Mammary epithelial cell (primary cell): ENCODE data around the gene SRPK3.

Source experiments
- CTCF ChIP-seq, 2 donors: IDR thresholded peaks in 1 of 2; conservative IDR thresholded peaks in 1 of 2; 2 replicates each; pipeline ENCODE4 v1.5.1; 2011 to 2012; ENCODE audit warnings: inconsistent platforms in 2 of 2, low read length in 2 of 2, mild to moderate bottlenecking in 2 of 2, control low read depth in 1 of 2, low read depth in 1 of 2; ENCODE audit not compliant: insufficient read depth in 1 of 2; ENCODE audit errors: extremely low read depth in 1 of 2
- EZH2 ChIP-seq: IDR thresholded peaks from 2 replicates; pipeline ENCODE4 v1.6.1; 2012; ENCODE audit warnings: low read length, inconsistent platforms, borderline replicate concordance

GRCh38 chrX:153827903-153828302, 47.1 kb downstream of the SRPK3 start:
- TF ChIP-seq CTCF (conservative IDR thresholded peaks at IDR 0.05 in 1 of 2, IDR thresholded peaks at IDR 0.05 in 1 of 2; ENCODE audit: extremely low read depth in 1 of 2, insufficient read depth in 1 of 2, low read depth in 1 of 2, low read length in 2 of 2) (no peak), EZH2 (no peak)
